NB4 (cell line): ENCODE data around the gene SMC6.

ENCODE experiments used
- DNase-seq: peaks from one replicate; pipeline ENCODE4 v3.0.0; 2010; ENCODE audit warnings: low read depth
- H3K4me3 ChIP-seq: one replicate; pipeline ENCODE4 v1.5.1; 2011; ENCODE audit warnings: mild to moderate bottlenecking, low read depth, low read length, moderate library complexity
- MYC ChIP-seq: IDR thresholded peaks from 2 replicates; pipeline ENCODE4 v1.6.1; 2011; ENCODE audit warnings: low read depth, low read length
- POLR2A ChIP-seq: IDR thresholded peaks from 2 replicates; pipeline ENCODE4 v1.6.1; 2011; ENCODE audit warnings: mild to moderate bottlenecking; ENCODE audit not compliant: insufficient read length; ENCODE audit errors: extremely low read depth
- TF ChIP-seq, protein P1 (sequence below): IDR thresholded peaks from one replicate; pipeline ENCODE4 v1.5.1; 2012; ENCODE audit warnings: low read depth, low read length
- TF ChIP-seq, protein P2 (sequence below): IDR thresholded peaks from 2 replicates; pipeline ENCODE4 v1.6.1; 2011; ENCODE audit warnings: low read depth, low read length

Gene SMC6

DNA sequence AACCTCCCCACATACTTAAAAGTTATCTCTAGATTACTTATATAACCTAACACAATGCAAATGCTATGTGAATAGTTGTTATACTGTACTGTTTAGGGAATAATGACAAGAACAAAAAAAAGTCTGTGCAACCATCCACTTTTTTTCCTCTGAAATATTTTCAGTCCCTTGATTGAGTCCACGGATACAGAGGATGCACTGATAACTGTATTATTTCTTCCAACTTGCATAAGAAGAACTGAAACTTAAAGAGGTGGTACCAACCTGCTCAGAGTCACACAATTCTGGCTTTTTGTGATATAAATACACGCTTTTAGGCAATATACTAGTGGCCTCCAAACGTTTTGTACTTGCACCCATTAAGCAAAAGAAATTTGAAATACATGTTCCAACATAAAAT lies 1.4 kb downstream of the SMC6 start:
- no peak for DNase-seq
- TF ChIP-seq, protein P1, sequence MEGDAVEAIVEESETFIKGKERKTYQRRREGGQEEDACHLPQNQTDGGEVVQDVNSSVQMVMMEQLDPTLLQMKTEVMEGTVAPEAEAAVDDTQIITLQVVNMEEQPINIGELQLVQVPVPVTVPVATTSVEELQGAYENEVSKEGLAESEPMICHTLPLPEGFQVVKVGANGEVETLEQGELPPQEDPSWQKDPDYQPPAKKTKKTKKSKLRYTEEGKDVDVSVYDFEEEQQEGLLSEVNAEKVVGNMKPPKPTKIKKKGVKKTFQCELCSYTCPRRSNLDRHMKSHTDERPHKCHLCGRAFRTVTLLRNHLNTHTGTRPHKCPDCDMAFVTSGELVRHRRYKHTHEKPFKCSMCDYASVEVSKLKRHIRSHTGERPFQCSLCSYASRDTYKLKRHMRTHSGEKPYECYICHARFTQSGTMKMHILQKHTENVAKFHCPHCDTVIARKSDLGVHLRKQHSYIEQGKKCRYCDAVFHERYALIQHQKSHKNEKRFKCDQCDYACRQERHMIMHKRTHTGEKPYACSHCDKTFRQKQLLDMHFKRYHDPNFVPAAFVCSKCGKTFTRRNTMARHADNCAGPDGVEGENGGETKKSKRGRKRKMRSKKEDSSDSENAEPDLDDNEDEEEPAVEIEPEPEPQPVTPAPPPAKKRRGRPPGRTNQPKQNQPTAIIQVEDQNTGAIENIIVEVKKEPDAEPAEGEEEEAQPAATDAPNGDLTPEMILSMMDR, result no peak
- TF ChIP-seq MYC (no peak), POLR2A (no peak)
- TF ChIP-seq, protein P2, sequence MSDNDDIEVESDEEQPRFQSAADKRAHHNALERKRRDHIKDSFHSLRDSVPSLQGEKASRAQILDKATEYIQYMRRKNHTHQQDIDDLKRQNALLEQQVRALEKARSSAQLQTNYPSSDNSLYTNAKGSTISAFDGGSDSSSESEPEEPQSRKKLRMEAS, result no peak

DNA sequence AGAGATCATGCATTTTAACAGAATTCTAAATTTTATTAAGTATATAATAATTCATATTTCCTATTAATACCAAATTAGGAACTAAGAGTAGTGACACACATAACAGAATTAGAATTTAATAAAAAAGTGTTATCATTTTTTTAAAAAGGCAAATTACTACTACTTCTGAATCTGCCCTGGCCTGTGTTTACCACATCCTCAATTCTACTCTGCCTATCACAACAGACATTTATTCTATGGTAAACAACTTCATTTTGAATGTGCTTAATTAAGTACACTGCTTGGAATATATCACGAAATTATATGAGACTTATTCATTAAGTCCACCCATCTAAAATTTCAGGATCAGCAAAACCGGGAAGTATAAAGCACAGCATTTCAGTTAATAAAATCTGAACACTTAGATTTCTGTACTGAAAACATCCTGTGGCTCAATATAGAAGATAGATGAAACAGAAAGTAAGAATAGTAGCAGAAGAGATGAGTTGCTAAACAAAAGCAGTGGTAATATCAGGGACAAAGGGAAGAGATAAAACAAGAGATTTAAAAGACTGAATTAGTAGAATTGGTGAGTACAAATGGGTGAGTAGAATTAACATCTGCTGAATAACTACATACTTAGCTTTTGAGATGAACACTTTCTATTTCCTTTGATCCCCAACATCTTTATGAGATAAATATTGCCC lies 3.7 kb downstream of the SMC6 start:
- no peak for TF ChIP-seq MYC
- TF ChIP-seq, protein P2, result no peak
- TF ChIP-seq, protein P1, result no peak
- TF ChIP-seq POLR2A, result no peak
- H3K4me3 ChIP-seq, result no peak overlapping the region
- DNase-seq, result no peak

More for the DNA sequence above, 1.4 kb downstream of the SMC6 start:
- peak overlapping the region; percentile 84 for H3K4me3 ChIP-seq

DNA sequence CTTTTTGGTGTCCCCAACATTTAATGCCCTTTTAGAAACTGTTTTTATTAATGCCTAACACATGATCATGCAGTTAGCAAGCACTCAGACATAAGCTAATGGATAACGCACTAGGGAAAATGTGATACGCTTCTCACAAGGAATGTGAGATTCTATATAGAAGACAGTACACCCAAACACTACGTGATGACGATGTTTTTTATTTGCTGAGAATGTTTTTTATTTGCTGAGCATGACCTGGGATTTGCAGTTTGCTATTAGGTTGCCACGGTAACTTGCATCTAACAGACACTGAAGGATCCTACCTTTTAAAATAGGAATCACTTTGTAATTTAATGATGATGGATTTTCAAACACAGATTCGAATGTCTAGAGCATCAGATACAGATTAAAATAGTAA lies 4.9 kb downstream of the SMC6 start:
- no peak for DNase-seq
- H3K4me3 ChIP-seq, result no peak overlapping the region
- TF ChIP-seq, protein P1, result no peak
- no peak for TF ChIP-seq MYC
- TF ChIP-seq, protein P2, result no peak
- no peak for TF ChIP-seq POLR2A

DNA sequence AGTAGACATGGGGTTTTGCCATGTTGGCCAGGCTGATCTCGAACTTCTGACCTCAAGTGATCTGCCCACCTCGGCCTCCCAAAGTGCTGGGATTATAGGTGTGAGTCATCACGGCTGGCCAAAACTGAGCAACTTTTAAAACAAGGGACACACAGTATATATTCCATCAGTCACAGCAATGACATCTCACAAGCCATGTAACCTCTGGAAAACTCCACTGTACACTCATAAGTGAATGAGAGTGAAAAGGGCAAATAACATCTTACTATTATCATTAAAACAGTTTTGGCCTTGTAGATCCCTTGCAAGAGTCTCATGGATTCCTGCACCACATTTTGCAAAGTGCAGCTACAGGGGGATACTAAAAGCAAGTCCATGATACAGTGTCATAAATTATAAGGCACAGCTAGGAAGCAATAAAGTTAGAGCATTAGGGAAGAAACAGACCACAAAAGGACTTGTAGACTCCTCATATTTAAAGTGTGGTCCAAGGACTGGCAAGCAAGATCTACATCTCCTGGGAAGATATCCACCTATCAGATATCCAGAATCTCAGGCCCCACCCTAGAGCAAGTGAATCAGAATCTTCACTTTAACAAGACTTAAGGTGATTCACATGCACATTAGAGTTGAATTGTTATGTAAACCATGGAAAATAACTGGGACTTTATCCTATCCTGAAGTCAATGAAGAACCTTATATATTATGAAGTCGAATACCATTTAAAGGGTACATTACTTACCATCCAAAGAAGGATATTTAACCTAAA lies 5.7 kb downstream of the SMC6 start:
- H3K4me3 ChIP-seq, result no peak overlapping the region
- no peak for DNase-seq
- TF ChIP-seq MYC (no peak), POLR2A (no peak)
- TF ChIP-seq, protein P1, result no peak
- TF ChIP-seq, protein P2, result no peak

DNA sequence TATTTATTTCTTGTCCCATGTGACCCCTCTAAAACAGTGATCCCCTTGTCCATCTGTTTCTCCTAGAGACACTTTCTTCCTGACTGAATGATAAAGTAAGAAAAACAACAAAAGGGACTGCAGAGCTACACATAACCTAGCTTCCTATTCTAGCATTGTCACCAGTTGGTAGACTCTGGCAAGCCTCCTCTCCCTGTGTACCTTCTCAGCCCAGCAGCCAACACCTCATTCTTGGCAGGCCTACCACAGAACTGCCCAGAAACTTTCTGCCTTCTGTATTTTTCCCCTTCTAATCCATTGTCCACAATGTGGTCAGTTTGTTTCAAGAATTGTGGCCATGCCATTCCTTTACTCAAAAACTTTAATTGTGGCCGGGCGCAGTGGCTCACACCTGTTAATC lies 13.4 kb downstream of the SMC6 start:
- TF ChIP-seq, protein P2, result no peak
- TF ChIP-seq MYC (no peak), POLR2A (no peak)
- TF ChIP-seq, protein P1, result no peak
- H3K4me3 ChIP-seq, result no peak overlapping the region

More for the DNA sequence above, 13.4 kb downstream of the SMC6 start:
- no peak for DNase-seq
